SK-N-SH (cell line): ENCODE data around the gene DCBLD1. TPM values are rescaled to one million over a fixed set of nuclear protein-coding genes. Genes with fewer than 3 reads are reported as not detected.

Experiments used
- CTCF ChIA-PET: fragments of 300-600, 350-600 bp; formaldehyde crosslinking; extraction: SDS; loops from one replicate; lab custom pipeline; 2021; lab: Yijun Ruan, JAX
- POLR2A ChIA-PET: fragments of 350-600 bp; sonication (Branson Sonifier 250); formaldehyde crosslinking; extraction: SDS; loops from one replicate; lab custom pipeline; 2020; ENCODE audit warnings: antibody characterized with exemption, inconsistent platforms; lab: Yijun Ruan, JAX
- DNase-seq: peaks from one replicate; pipeline ENCODE4 v3.0.0; 2012
- H2AFZ ChIP-seq: fragments of 200-600 bp; sonication (generic); 2 replicates; pipeline ENCODE4 v1.8.1; 2016; ENCODE audit warnings: antibody characterized with exemption, mild to moderate bottlenecking, low read depth
- H3F3A ChIP-seq: fragments of 200-600 bp; sonication (generic); replicated peaks from 2 replicates; pipeline ENCODE3; 2016; ENCODE audit warnings: antibody characterized with exemption, mild to moderate bottlenecking; ENCODE audit not compliant: insufficient read depth
- H3K27ac ChIP-seq, 2 experiments: fragments of 200-500 bp in 1 of 2; fragments of 200-600 bp in 1 of 2; sonication (Bioruptor generic) in 1 of 2; sonication (generic), shearing (Covaris generic) in 1 of 2; 2 replicates each; pipeline versions ENCODE4 v1.5.1 to v1.6.1; 2014 to 2016; ENCODE audit warnings: low read depth in 2 of 2, inconsistent platforms in 1 of 2, low read length in 1 of 2, mild to moderate bottlenecking in 1 of 2, mixed read lengths in 1 of 2
- H3K27me3 ChIP-seq: fragments of 200-600 bp; sonication (generic), shearing (Covaris generic); 2 replicates; pipeline ENCODE4 v1.6.1; 2016; ENCODE audit warnings: mixed run types; ENCODE audit not compliant: insufficient read depth
- H3K36me3 ChIP-seq, 2 experiments: fragments of 200-500 bp in 1 of 2; fragments of 200-600 bp in 1 of 2; sonication (Bioruptor generic) in 1 of 2; sonication (generic) in 1 of 2; replicated peaks in 1 of 2; 2 replicates each; pipeline versions ENCODE3 to v1.5.1; 2014 to 2016; ENCODE audit warnings: low read length in 1 of 2, mild to moderate bottlenecking in 1 of 2; ENCODE audit not compliant: insufficient read depth in 2 of 2, control insufficient read depth in 1 of 2
- H3K4me1 ChIP-seq, 2 experiments: fragments of 200-500 bp in 1 of 2; fragments of 200-600 bp in 1 of 2; sonication (Bioruptor generic) in 1 of 2; sonication (generic), shearing (Covaris generic) in 1 of 2; 2 replicates each; pipeline versions ENCODE4 v1.5.1 to v1.6.1; 2014 to 2016; ENCODE audit warnings: low read depth in 1 of 2, low read length in 1 of 2, mixed run types in 1 of 2; ENCODE audit not compliant: insufficient read depth in 2 of 2, control insufficient read depth in 1 of 2
- H3K4me2 ChIP-seq: fragments of 200-600 bp; sonication (generic), shearing (Covaris generic); 2 replicates; pipeline ENCODE4 v1.6.1; 2017; ENCODE audit warnings: mixed run types
- H3K4me3 ChIP-seq, 2 experiments: fragments of 200-500 bp in 1 of 2; fragments of 200-600 bp in 1 of 2; sonication (Bioruptor generic) in 1 of 2; sonication (generic), shearing (Covaris generic) in 1 of 2; 2 replicates each; pipeline versions ENCODE4 v1.5.1 to v1.8.1; 2014 to 2016; ENCODE audit warnings: low read depth in 2 of 2, inconsistent platforms in 1 of 2, low read length in 1 of 2, mild to moderate bottlenecking in 1 of 2, mixed read lengths in 1 of 2, moderate library complexity in 1 of 2
- H3K79me2 ChIP-seq: fragments of 200-600 bp; sonication (generic); 2 replicates; pipeline ENCODE4 v1.8.1; 2017; ENCODE audit warnings: mild to moderate bottlenecking; ENCODE audit not compliant: insufficient read depth
- H3K9ac ChIP-seq: fragments of 200-600 bp; sonication (generic); 2 replicates; pipeline ENCODE4 v1.6.1; 2017; ENCODE audit warnings: mixed run types
- H3K9me2 ChIP-seq: fragments of 200-600 bp; sonication (generic); 2 replicates; pipeline ENCODE4 v1.6.1; 2017; ENCODE audit warnings: mixed run types
- H3K9me3 ChIP-seq: fragments of 200-600 bp; sonication (generic); 2 replicates; pipeline ENCODE4 v1.6.1; 2017; ENCODE audit warnings: mixed run types, mild to moderate bottlenecking, moderate library complexity
- H4K20me1 ChIP-seq: fragments of 200-600 bp; sonication (generic); 2 replicates; pipeline ENCODE4 v1.6.1; 2017; ENCODE audit warnings: mild to moderate bottlenecking, mixed run types; ENCODE audit not compliant: insufficient read depth
- ELF1 ChIP-seq: IDR thresholded peaks from 2 replicates; pipeline ENCODE4 v1.4.0; 2012
- EZH2phosphoT487 ChIP-seq: fragments of 200-600 bp; sonication (generic); IDR thresholded peaks from 2 replicates; pipeline ENCODE4 v1.6.1; 2017; ENCODE audit warnings: low read depth, mixed run types, mild to moderate bottlenecking, antibody characterized with exemption, moderate library complexity, borderline replicate concordance
- FOSL2 ChIP-seq: IDR thresholded peaks from 2 replicates; pipeline ENCODE4 v1.4.0; 2012; ENCODE audit warnings: low read depth, mild to moderate bottlenecking, moderate library complexity, borderline replicate concordance
- FOXM1 ChIP-seq: IDR thresholded peaks from 2 replicates; pipeline ENCODE4 v1.4.0; 2012; ENCODE audit warnings: low read depth, mild to moderate bottlenecking
- GATA2 ChIP-seq: sonication (generic); formaldehyde crosslinking; IDR thresholded peaks from 2 replicates; pipeline ENCODE4 v1.5.0; 2020; ENCODE audit warnings: mild to moderate bottlenecking, missing genetic modification reagents
- JUND ChIP-seq: IDR thresholded peaks from 2 replicates; pipeline ENCODE4 v1.4.0; 2012
- MEF2A ChIP-seq: IDR thresholded peaks from 2 replicates; pipeline ENCODE4 v1.4.0; 2012; ENCODE audit warnings: low read depth, borderline replicate concordance
- MXI1 ChIP-seq: IDR thresholded peaks from 2 replicates; pipeline ENCODE4 v1.6.1; 2012; ENCODE audit warnings: mild to moderate bottlenecking, low read depth, low read length, improper control_type of control experiment
- NFIC ChIP-seq: IDR thresholded peaks from 2 replicates; pipeline ENCODE4 v1.4.0; 2012; ENCODE audit warnings: borderline replicate concordance
- PBX3 ChIP-seq: IDR thresholded peaks from 2 replicates; pipeline ENCODE4; 2012
- RAD21 ChIP-seq: IDR thresholded peaks from 2 replicates; pipeline ENCODE4 v1.6.1; 2012; ENCODE audit warnings: mild to moderate bottlenecking, low read length
- RCOR1 ChIP-seq: fragments of 150-350 bp; IDR thresholded peaks from 2 replicates; pipeline ENCODE4 v1.6.1; 2017; ENCODE audit warnings: antibody characterized with exemption, low read length
- RFX5 ChIP-seq: IDR thresholded peaks from 2 replicates; pipeline ENCODE4 v1.6.1; 2012; ENCODE audit warnings: mild to moderate bottlenecking, improper control_type of control experiment, low read length
- RXRA ChIP-seq: IDR thresholded peaks from 2 replicates; pipeline ENCODE4 v1.4.0; 2012; ENCODE audit warnings: low read depth, mild to moderate bottlenecking, borderline replicate concordance
- SMC3 ChIP-seq: IDR thresholded peaks from 2 replicates; pipeline ENCODE4 v1.6.1; 2012; ENCODE audit warnings: low read depth, low read length, improper control_type of control experiment
- TAF1 ChIP-seq: IDR thresholded peaks from 2 replicates; pipeline ENCODE4 v1.6.1; 2012; ENCODE audit warnings: low read depth, mild to moderate bottlenecking, low read length, moderate library complexity, borderline replicate concordance
- USF2 ChIP-seq: fragments of 150-350 bp; IDR thresholded peaks from 2 replicates; pipeline ENCODE4 v1.6.1; 2017; ENCODE audit warnings: antibody characterized with exemption, low read length, low read depth, borderline replicate concordance
- WGBS: methylation state at CpG from one replicate; pipeline ENCODE4 v1.1.6; 2017; ENCODE audit warnings: low lambda C conversion rate; 5-methylcytosine and 5-hydroxymethylcytosine counted together
- polyA plus RNA-seq, 3 experiments: library from polyadenylated mRNA; depleted of rRNA; stranded (reverse); fragments of >200 nt; gene quantifications; 2 replicates each; pipeline ENCODE4 v1.2.3, GENCODE V29; 2012

Gene DCBLD1
- polyA plus RNA-seq, 1 of the 3 experiments (the other 2 are of a cell fraction) = 82.2 TPM

- Histone ChIP-seq H3K27ac (0 out of 4 replicates have a peak overlapping the region, but pooled peaks of 1 of the 2 experiments have one; percentile 56), H3K36me3 (peaks cover 16 to 36% of the 10 kb centered on the region in 2 experiments), H3K4me1 (peaks cover 0 to 20% of the 10 kb centered on the region in 2 experiments; a peak in 3 of 4 replicates), H3K9me2 (no peaks in the 10 kb centered on the region), H3K9ac (no peak overlapping the region), H3F3A (peaks cover 38% of the 10 kb centered on the region), H3K4me3 (no peak overlapping the region), H3K4me2 (no peak overlapping the region), H2AFZ (no peak overlapping the region), H4K20me1 (no peaks in the 10 kb centered on the region), H3K9me3 (no peaks in the 10 kb centered on the region), H3K27me3 (no peaks in the 10 kb centered on the region), H3K79me2 (peaks cover 88% of the 10 kb centered on the region)
- DNase-seq = no peak
- CTCF ChIA-PET = no interaction called here
- WGBS = 83% methylated on average over 2 of the region's 2 CpGs
- no peak for TF ChIP-seq JUND
- no peak for TF ChIP-seq RCOR1
- TF ChIP-seq FOXM1 = no peak
- no peak for TF ChIP-seq MEF2A
- no peak for TF ChIP-seq MXI1
- TF ChIP-seq FOSL2 = no peak
- TF ChIP-seq ELF1 = no peak
- no peak for TF ChIP-seq PBX3
- no peak for TF ChIP-seq NFIC
- TF ChIP-seq RFX5 = no peak
- POLR2A ChIA-PET = no interaction called here
Observed at GRCh38 chr6:117501722-117502121, 19.2 kb downstream of the DCBLD1 start.

GRCh38 chr6:117502580-117502979 lies 20.1 kb downstream of the DCBLD1 start:
- no peaks in the 10 kb centered on the region for H3K9me2 ChIP-seq
- H2AFZ ChIP-seq = no peak overlapping the region
- peaks cover 36% of the 10 kb centered on the region for H3F3A ChIP-seq
- TF ChIP-seq EZH2phosphoT487 = no peak
- no peak for TF ChIP-seq GATA2 (CRISPR knock-in tag)
- no peak for TF ChIP-seq SMC3
- TF ChIP-seq MXI1 = no peak
- no peak for TF ChIP-seq USF2
- no peak for TF ChIP-seq RAD21
- no peak for TF ChIP-seq TAF1
- no peak for TF ChIP-seq RXRA
- TF ChIP-seq, all 33 proteins: peak for 0
- Histone ChIP-seq H3K27me3 (no peaks in the 10 kb centered on the region), H3K9ac (no peak overlapping the region), H4K20me1 (no peaks in the 10 kb centered on the region), H3K4me2 (0 out of 2 replicates have a peak overlapping the region, but pooled peaks have one; percentile 0), H3K9me3 (no peaks in the 10 kb centered on the region), H3K27ac (peak overlapping the region in 1 of 2 experiments; percentile 56; a peak in 1 of 4 replicates), H3K36me3 (peaks cover 16 to 45% of the 10 kb centered on the region in 2 experiments), H3K4me1 (peaks cover 0 to 12% of the 10 kb centered on the region in 2 experiments; a peak in 3 of 4 replicates), H3K4me3 (no peak overlapping the region), H3K79me2 (peaks cover 88% of the 10 kb centered on the region)
- ChIA-PET CTCF (no interaction called here), POLR2A (no interaction called here)
- WGBS = 78% methylated on average over 1 of the region's 1 CpG
- DNase-seq = no peak
